NCI-H2081 treated with DMSO at 0.1 percent for 48 hours (cell line): ENCODE measurements around the gene APBA1.

Experiments used
- DNase-seq: peaks from one replicate; lab custom pipeline; 2025; lab: John Stamatoyannopoulos, UW

Gene APBA1

GRCh38 chr9:69397384-69398214 lies 274.6 kb downstream of the APBA1 start:
- no peak for DNase-seq

- DNase-seq = no peak
Observed at GRCh38 chr9:69396759-69397158, 275.4 kb downstream of the APBA1 start.

GRCh38 chr9:69395718-69396117 lies 276.5 kb downstream of the APBA1 start:
- DNase-seq = no peak

GRCh38 chr9:69393425-69393824 lies 278.7 kb downstream of the APBA1 start:
- DNase-seq = no peak

GRCh38 chr9:69392826-69393225 lies 279.3 kb downstream of the APBA1 start:
- DNase-seq = no peak

- no peak for DNase-seq
Observed at GRCh38 chr9:69391946-69392345, 280.2 kb downstream of the APBA1 start.

GRCh38 chr9:69391487-69391886 lies 280.7 kb downstream of the APBA1 start:
- DNase-seq = no peak

- DNase-seq = no peak
Observed at GRCh38 chr9:69389437-69389995, 282.7 kb downstream of the APBA1 start.

- no peak for DNase-seq
Observed at GRCh38 chr9:69388596-69388995, 283.6 kb downstream of the APBA1 start.

- no peak for DNase-seq
Observed at GRCh38 chr9:69386651-69387050, 285.5 kb downstream of the APBA1 start.

- DNase-seq = peak; percentile 14
Observed at GRCh38 chr9:69385581-69386033, 286.6 kb downstream of the APBA1 start.

- no peak for DNase-seq
Observed at GRCh38 chr9:69382135-69382534, 290.0 kb downstream of the APBA1 start.

- no peak for DNase-seq
Observed at GRCh38 chr9:69380811-69381210, 291.4 kb downstream of the APBA1 start.

GRCh38 chr9:69380301-69380700 lies 291.9 kb downstream of the APBA1 start:
- no peak for DNase-seq

GRCh38 chr9:69379270-69379982 lies 292.7 kb downstream of the APBA1 start:
- DNase-seq = no peak

- DNase-seq = no peak
Observed at GRCh38 chr9:69377981-69378380, 294.2 kb downstream of the APBA1 start.
